ENCODE measurements around the gene PLEKHA6. TPM values are rescaled to one million over a fixed set of nuclear protein-coding genes. Genes with fewer than 3 reads are reported as not detected.

PLEKHA6 gene
- total RNA-seq, 2 experiments from 2014 or later = 0.53 to 0.82 TPM

GRCh38 chr1:204198348-204199340, 161.1 kb downstream of the PLEKHA6 start:
- TF ChIP-seq CTCF (IDR thresholded peaks at IDR 0.05) = no peak
- no peak overlapping the region for H3K27ac ChIP-seq (ENCODE audit: low read depth in 1 of 2, low read length in 2 of 2)
- ChIA-PET CTCF (interaction anchor here (1.2 kb wide), 1 partner anchor 9 kb away, joined by 3 read pairs; no protein-coding TSS in a partner anchor), POLR2A (no interaction called here)
- Mint-ChIP-seq H3K9me3 (no peaks in the 10 kb centered on the region), H3K27me3 (peaks cover 22% of the 10 kb centered on the region), H3K36me3 (ENCODE audit: low read depth) (no peaks in the 10 kb centered on the region), H3K4me1 (ENCODE audit: low read depth) (peaks cover 12% of the 10 kb centered on the region), H3K4me3 (no peak overlapping the region), H3K27ac (no peak overlapping the region)
- DNase-seq (no peak), ATAC-seq (ENCODE audit: poor library complexity) (peak; percentile 46)
- H3K27me3 ChIP-seq (ENCODE audit: control insufficient read depth in 1 of 2, insufficient read depth in 2 of 2, low read length in 2 of 2) = no peaks in the 10 kb centered on the region
- intact Hi-C loops (cut with DNase I, micrococcal nuclease) = no loop called here
- peaks cover 4% of the 10 kb centered on the region for H3K4me1 ChIP-seq (ENCODE audit: insufficient read depth, low read length)
- no peaks in the 10 kb centered on the region for H3K36me3 ChIP-seq (ENCODE audit: insufficient read depth, low read length)
- H3K9me3 ChIP-seq (ENCODE audit: control insufficient read depth in 1 of 2, insufficient read depth in 1 of 2, low read length in 2 of 2) = no peaks in the 10 kb centered on the region
- no peak overlapping the region for H3K4me3 ChIP-seq (ENCODE audit: low read length)

- no peak for ATAC-seq (ENCODE audit: poor library complexity)
- Histone ChIP-seq H3K9me3 (ENCODE audit: control insufficient read depth in 1 of 2, insufficient read depth in 1 of 2, low read length in 2 of 2) (no peaks in the 10 kb centered on the region), H3K36me3 (ENCODE audit: insufficient read depth, low read length) (no peaks in the 10 kb centered on the region), H3K27me3 (ENCODE audit: control insufficient read depth in 1 of 2, insufficient read depth in 2 of 2, low read length in 2 of 2) (no peaks in the 10 kb centered on the region), H3K27ac (ENCODE audit: low read depth in 1 of 2, low read length in 2 of 2) (no peak overlapping the region), H3K4me1 (ENCODE audit: insufficient read depth, low read length) (peaks cover 4% of the 10 kb centered on the region), H3K4me3 (ENCODE audit: low read length) (no peak overlapping the region)
- Mint-ChIP-seq H3K9me3 (no peaks in the 10 kb centered on the region), H3K4me1 (ENCODE audit: low read depth) (peaks cover 12% of the 10 kb centered on the region), H3K27ac (no peak overlapping the region), H3K27me3 (peaks cover 10% of the 10 kb centered on the region), H3K36me3 (ENCODE audit: low read depth) (no peaks in the 10 kb centered on the region), H3K4me3 (no peak overlapping the region)
- ChIA-PET POLR2A (no interaction called here), CTCF (no interaction called here)
- no peak for TF ChIP-seq CTCF (IDR thresholded peaks at IDR 0.05)
- intact Hi-C loops (cut with DNase I, micrococcal nuclease) = no loop called here
- no peak for DNase-seq
Measured at GRCh38 chr1:204197068-204197467, 162.7 kb downstream of the PLEKHA6 start.

- intact Hi-C loops (cut with DNase I, micrococcal nuclease) = no loop called here
- H3K27me3 Mint-ChIP-seq = peaks cover 13% of the 10 kb centered on the region
- Histone ChIP-seq H3K36me3 (ENCODE audit: insufficient read depth, low read length) (no peaks in the 10 kb centered on the region), H3K4me3 (ENCODE audit: low read length) (no peak within 1 kb of the TSS), H3K27ac (ENCODE audit: low read depth in 1 of 2, low read length in 2 of 2) (no peak within 1 kb of the TSS), H3K27me3 (ENCODE audit: control insufficient read depth in 1 of 2, insufficient read depth in 2 of 2, low read length in 2 of 2) (no peaks in the 10 kb centered on the region), H3K9me3 (ENCODE audit: control insufficient read depth in 1 of 2, insufficient read depth in 1 of 2, low read length in 2 of 2) (no peaks in the 10 kb centered on the region), H3K4me1 (ENCODE audit: insufficient read depth, low read length) (peaks cover 4% of the 10 kb centered on the region)
- H3K9me3 Mint-ChIP-seq = no peaks in the 10 kb centered on the region
- no peak for TF ChIP-seq CTCF (IDR thresholded peaks at IDR 0.05)
- DNase-seq = no peak
- no peak within 1 kb of the TSS for H3K4me3 Mint-ChIP-seq
- no peak within 1 kb of the TSS for H3K27ac Mint-ChIP-seq
- ChIA-PET CTCF (no interaction called here), POLR2A (no interaction called here)
- peaks cover 12% of the 10 kb centered on the region for H3K4me1 Mint-ChIP-seq (ENCODE audit: low read depth)
- no peak for ATAC-seq (ENCODE audit: poor library complexity)
- H3K36me3 Mint-ChIP-seq (ENCODE audit: low read depth) = no peaks in the 10 kb centered on the region
Measured at GRCh38 chr1:204196068-204196795, 163.5 kb downstream of the PLEKHA6 start, which contains the start of gene KISS1. TSS of gene KISS1 (minus strand) at chr1:204196491. CDS start at chr1:204192876, 3,615 bp downstream.

Measured in CD4-positive, alpha-beta T cell (primary cell).